Jurkat, Clone E6-1 (cell line): ENCODE results near the gene KNTC1.
"Not testable (repeated sequence)": the region's sequence is repeated elsewhere in the genome, so short reads cannot be mapped to it uniquely, and the experiment has no call there.

ENCODE experiments used
- DNase-seq: peaks from one replicate; pipeline ENCODE4 v3.0.0-alpha.2; 2011; ENCODE audit warnings: low read depth, low spot score
- H3K4me3 ChIP-seq: 2 replicates; pipeline ENCODE4 v1.5.1; 2011; ENCODE audit warnings: mild to moderate bottlenecking, low read length, control low read depth, moderate library complexity

Gene KNTC1

GRCh38 chr12:122503783-122504590 is 23.1 kb upstream of the KNTC1 start:
- H3K4me3 ChIP-seq: no peak overlapping the region
- DNase-seq: no peak

GRCh38 chr12:122505419-122506051 is 21.5 kb upstream of the KNTC1 start:
- no peak overlapping the region for H3K4me3 ChIP-seq
- DNase-seq: no peak

GRCh38 chr12:122506393-122506938 is 20.6 kb upstream of the KNTC1 start:
- DNase-seq: no peak
- H3K4me3 ChIP-seq: no peak overlapping the region

GRCh38 chr12:122508163-122508562 is 18.9 kb upstream of the KNTC1 start:
- H3K4me3 ChIP-seq: no peak overlapping the region

GRCh38 chr12:122513028-122513427 is 14.0 kb upstream of the KNTC1 start:
- DNase-seq, H3K4me3 ChIP-seq: not testable (repeated sequence)

More at GRCh38 chr12:122508163-122508562, 18.9 kb upstream of the KNTC1 start:
- no peak for DNase-seq

GRCh38 chr12:122513660-122514059 is 13.4 kb upstream of the KNTC1 start:
- H3K4me3 ChIP-seq: no peak overlapping the region
- DNase-seq: no peak

GRCh38 chr12:122515275-122515674 is 11.8 kb upstream of the KNTC1 start:
- no peak for DNase-seq

GRCh38 chr12:122516544-122517361 is 10.3 kb upstream of the KNTC1 start:
- no peak for DNase-seq
- H3K4me3 ChIP-seq: no peak overlapping the region

More at GRCh38 chr12:122515275-122515674, 11.8 kb upstream of the KNTC1 start:
- no peak overlapping the region for H3K4me3 ChIP-seq

- H3K4me3 ChIP-seq: no peak overlapping the region
- DNase-seq: no peak
Observed at GRCh38 chr12:122517877-122518276, 9.2 kb upstream of the KNTC1 start.

GRCh38 chr12:122518908-122519307 is 8.1 kb upstream of the KNTC1 start:
- no peak for DNase-seq
- H3K4me3 ChIP-seq: no peak overlapping the region

- DNase-seq: no peak
- no peak overlapping the region for H3K4me3 ChIP-seq
Observed at GRCh38 chr12:122519418-122519817, 7.6 kb upstream of the KNTC1 start.

- no peak for DNase-seq
Observed at GRCh38 chr12:122520676-122521075, 6.4 kb upstream of the KNTC1 start.

GRCh38 chr12:122523280-122523679 is 3.8 kb upstream of the KNTC1 start:
- H3K4me3 ChIP-seq: no peak overlapping the region
- no peak for DNase-seq

More at GRCh38 chr12:122520676-122521075, 6.4 kb upstream of the KNTC1 start:
- no peak overlapping the region for H3K4me3 ChIP-seq

GRCh38 chr12:122523846-122524718 is 3.0 kb upstream of the KNTC1 start:
- DNase-seq: no peak
- peak overlapping the region; percentile 62 for H3K4me3 ChIP-seq

GRCh38 chr12:122527478-122527944 is 462 bp downstream of the KNTC1 start:
- peak overlapping the region; percentile 81 for H3K4me3 ChIP-seq
- DNase-seq: peak; percentile 36

- peak overlapping the region; percentile 81 for H3K4me3 ChIP-seq
Observed at GRCh38 chr12:122528582-122528981, 1.5 kb downstream of the KNTC1 start.

GRCh38 chr12:122528992-122529391 is 1.9 kb downstream of the KNTC1 start:
- no peak overlapping the region for H3K4me3 ChIP-seq

More at GRCh38 chr12:122528582-122528981, 1.5 kb downstream of the KNTC1 start:
- no peak for DNase-seq

GRCh38 chr12:122533856-122534255 is 6.8 kb downstream of the KNTC1 start:
- no peak overlapping the region for H3K4me3 ChIP-seq
- no peak for DNase-seq

More at GRCh38 chr12:122528992-122529391, 1.9 kb downstream of the KNTC1 start:
- no peak for DNase-seq
